Right cardiac atrium (tissue), 5 donors: ENCODE data around the gene PGLYRP4. TPM values are rescaled to one million over a fixed set of nuclear protein-coding genes. Genes with fewer than 3 reads are reported as not detected.

Source experiments
- ATAC-seq, 2 donors: fragments of 200-7000 bp; cut with Tn5 transposase; one replicate each; pipeline versions ENCODE4 v1.8.0 to v1.9.1; 2020; ENCODE audit warnings: moderate library complexity in 2 of 2, mild to moderate bottlenecking in 1 of 2
- DNase-seq, 3 donors: peaks; one replicate each; pipeline ENCODE4 v3.0.0-alpha.2; 2020
- H3K27ac ChIP-seq: one replicate; pipeline ENCODE4 v1.5.1; 2013; ENCODE audit warnings: mild to moderate bottlenecking, low read length, control low read depth, moderate library complexity
- H3K27me3 ChIP-seq: one replicate; pipeline ENCODE4 v1.6.1; 2013; ENCODE audit not compliant: control insufficient read depth, insufficient read depth
- H3K4me1 ChIP-seq: one replicate; pipeline ENCODE4 v1.6.1; 2013; ENCODE audit warnings: low read length; ENCODE audit not compliant: control insufficient read depth, insufficient read depth
- H3K4me3 ChIP-seq: one replicate; pipeline ENCODE4 v1.5.1; 2013; ENCODE audit warnings: low read length, control low read depth
- H3K9me3 ChIP-seq: one replicate; pipeline ENCODE4 v1.6.1; 2013; ENCODE audit warnings: low read length; ENCODE audit not compliant: control insufficient read depth
- WGBS: extraction: QIAGEN DNeasy Blood & Tissue Kit; methylation state at CpG from one replicate; pipeline ENCODE4 v1.1.7; 2013; 5-methylcytosine and 5-hydroxymethylcytosine counted together
- intact Hi-C, 4 donors: fragments of 100-400 bp; cut with DNase I; formaldehyde crosslinking; loops; one replicate each; pipeline versions ENCODE4 v1.11.0 to v1.14.0; 2022 to 2023
- long read RNA-seq, 4 donors: library from polyadenylated mRNA; unstranded; transcript quantifications; one replicate each; pipeline ENCODE4 v2.0.0, GENCODE V29; 2020 to 2021
- polyA plus RNA-seq: library from polyadenylated mRNA; stranded (reverse); fragments of 200-250 nt; gene quantifications from one replicate; pipeline ENCODE4 v1.2.3, GENCODE V29; 2013
- total RNA-seq, 4 donors: library from RNA; stranded (reverse); fragmentation: NEBNext Ultra II Directional; extraction: Animal tissue kit (Norgen Biotek cat#: 25700); gene quantifications; one replicate each; pipeline ENCODE4 v1.2.1, GENCODE V29; 2021
- donor health status: healthy with polysubstance abuse.
- donor health status: DM: no; HTN: yes; CAD: no.
- donor health status: DM: no; HTN: no; CAD: no.
- donor health status: DM: no; HTN: yes; CAD: no; lungs with severe emphysema.
- donor health status: DM: yes; HTN: yes; CAD: no.

The PGLYRP4 gene
- total RNA-seq, result not detected
- not detected for polyA plus RNA-seq
- long read RNA-seq, donor 1, result 0 reads
- long read RNA-seq, donor 2, result 0 reads
- long read RNA-seq, donor 3, result 0 reads
- long read RNA-seq, donor 4, result 0 reads

DNA sequence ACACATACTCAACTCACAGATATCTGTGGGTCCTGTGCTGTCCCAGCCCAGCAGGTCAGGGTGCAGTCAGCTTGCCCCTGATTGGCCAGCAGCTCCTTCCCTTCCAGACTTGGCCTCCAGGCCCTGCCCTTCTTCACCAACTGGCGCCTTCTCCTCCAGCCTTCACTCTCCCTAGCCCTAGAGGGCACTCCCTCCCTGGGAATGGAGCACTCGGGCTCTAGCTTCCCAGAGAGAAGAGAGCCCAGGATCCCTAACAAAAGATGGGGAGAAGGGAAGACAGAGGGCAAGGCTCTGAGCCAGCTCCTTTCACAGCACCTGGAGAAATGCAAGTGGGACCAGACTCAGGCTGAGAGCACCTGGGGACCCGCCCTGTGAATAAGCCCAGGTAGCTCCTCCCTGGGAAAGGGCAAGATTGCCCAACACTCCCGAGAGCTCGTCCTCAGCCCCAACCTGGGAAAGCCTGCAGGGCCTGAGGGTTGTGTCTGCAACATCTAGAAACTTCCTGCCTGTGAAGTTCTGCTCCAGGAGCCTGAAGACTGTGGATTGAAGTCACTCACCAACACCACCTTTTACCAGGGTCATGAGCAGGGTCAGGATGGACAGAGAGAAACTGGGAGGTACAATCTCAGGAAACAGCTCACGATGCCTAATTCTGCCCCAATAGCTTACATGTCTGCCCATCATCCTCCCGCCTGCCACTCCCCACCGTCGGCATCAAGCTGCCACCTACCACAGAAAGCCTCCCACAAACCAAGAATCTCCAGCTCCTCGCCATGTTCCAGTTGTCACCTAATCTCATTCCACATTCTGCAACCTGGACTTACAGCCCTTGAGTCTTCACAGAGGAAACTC lies at the start of gene PGLYRP4:
PGLYRP4 (minus strand) TSS at position 331 of the 852 bp plus-strand sequence. CDS start 909 bp downstream, outside the sequence.
- no peak for DNase-seq
- intact Hi-C loops, result no loop called here

GRCh38 chr1:153397924-153398651 lies 49.4 kb upstream of the PGLYRP4 start:
- H3K9me3 ChIP-seq, result no peaks in the 10 kb centered on the region
- intact Hi-C loops, result no loop called here
- DNase-seq, result no peak
- no peak for ATAC-seq
- 77% methylated on average over 6 of the region's 6 CpGs for WGBS
- no peaks in the 10 kb centered on the region for H3K27me3 ChIP-seq
- H3K4me1 ChIP-seq, result no peaks in the 10 kb centered on the region
- H3K27ac ChIP-seq, result no peak overlapping the region
- no peak overlapping the region for H3K4me3 ChIP-seq

More for the DNA sequence above, at the start of gene PGLYRP4:
- Histone ChIP-seq H3K9me3 (no peaks in the 10 kb centered on the region), H3K27me3 (no peaks in the 10 kb centered on the region), H3K27ac (no peak within 1 kb of the TSS), H3K4me1 (no peaks in the 10 kb centered on the region), H3K4me3 (no peak within 1 kb of the TSS)
- no peak for ATAC-seq
- 63% methylated on average over 10 of the region's 10 CpGs for WGBS

DNA sequence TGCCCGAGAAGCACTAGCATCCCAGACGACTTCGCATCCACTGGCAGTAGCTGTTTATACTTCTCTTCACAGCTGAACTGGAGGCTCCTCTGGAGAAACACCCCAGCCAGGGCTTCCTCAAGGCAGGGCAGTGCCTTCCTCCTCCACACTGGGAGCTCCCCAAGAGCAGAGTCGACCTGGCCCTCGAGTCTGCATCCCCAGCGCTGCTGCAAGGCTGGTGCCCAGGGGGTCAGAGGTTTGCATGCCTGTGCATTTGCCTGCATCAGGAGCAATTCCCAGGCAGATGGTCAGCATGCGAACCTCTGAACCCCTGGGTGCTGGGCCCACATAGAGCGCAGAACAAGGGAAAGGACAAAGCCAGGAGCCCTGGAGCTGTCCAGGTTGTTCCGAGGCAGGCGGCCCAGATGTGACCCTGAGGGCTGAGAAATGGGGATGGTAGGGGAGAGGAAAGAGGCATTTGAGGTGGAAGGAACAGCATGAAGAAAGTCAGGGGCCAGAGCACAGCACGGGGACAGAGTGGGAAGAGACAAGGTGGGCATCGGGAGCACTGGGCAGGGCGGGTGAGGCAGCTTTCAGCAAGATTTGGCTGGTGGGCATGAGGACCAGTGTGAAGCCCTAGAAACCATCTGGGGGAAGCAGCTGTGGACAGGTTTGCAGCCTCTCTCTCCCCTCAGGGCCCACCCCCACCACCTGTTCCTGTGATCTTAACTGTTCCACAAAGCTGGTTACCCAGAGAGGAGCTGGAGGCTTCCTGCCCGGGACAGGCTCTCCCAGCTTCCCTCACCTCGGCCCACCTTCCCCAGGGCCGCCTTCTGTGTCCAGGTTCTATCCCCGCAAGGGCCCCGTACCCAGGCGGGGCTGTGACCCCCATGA lies 48.6 kb upstream of the PGLYRP4 start:
- ATAC-seq, result no peak
- Histone ChIP-seq H3K27me3 (no peaks in the 10 kb centered on the region), H3K4me1 (no peaks in the 10 kb centered on the region), H3K27ac (no peak overlapping the region), H3K9me3 (no peaks in the 10 kb centered on the region), H3K4me3 (no peak overlapping the region)
- no peak for DNase-seq
- intact Hi-C loops, result no loop called here
- WGBS, result 78% methylated on average over 19 of the region's 19 CpGs

GRCh38 chr1:153396461-153396860 lies 47.8 kb upstream of the PGLYRP4 start:
- H3K9me3 ChIP-seq, result no peaks in the 10 kb centered on the region
- no peak overlapping the region for H3K27ac ChIP-seq
- H3K4me3 ChIP-seq, result no peak overlapping the region
- no peak for DNase-seq
- H3K4me1 ChIP-seq, result no peaks in the 10 kb centered on the region
- H3K27me3 ChIP-seq, result no peaks in the 10 kb centered on the region
- ATAC-seq, result no peak
- intact Hi-C loops, result no loop called here
- 81% methylated on average over 6 of the region's 6 CpGs for WGBS

DNA sequence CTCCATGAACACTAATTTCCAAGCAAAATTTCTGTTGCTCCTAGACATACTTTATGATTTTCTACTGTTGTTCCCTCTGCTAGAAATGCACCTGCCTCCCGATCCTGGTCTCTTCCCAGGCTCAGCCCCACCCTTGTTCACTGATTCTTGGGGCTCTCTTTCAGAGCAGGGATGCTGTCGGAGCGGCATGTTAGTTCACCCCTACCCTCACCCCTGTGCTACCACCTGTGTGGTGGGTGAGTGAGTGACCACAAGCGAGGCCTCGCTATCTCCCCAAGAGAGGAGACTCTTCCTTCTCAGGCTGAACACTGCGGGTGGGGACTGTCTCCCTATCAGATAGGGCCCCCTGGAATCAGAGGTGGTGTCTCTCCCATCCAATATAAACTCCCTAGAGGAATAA lies 47.1 kb upstream of the PGLYRP4 start:
- DNase-seq (no peak), ATAC-seq (no peak)
- Histone ChIP-seq H3K27ac (no peak overlapping the region), H3K4me1 (no peaks in the 10 kb centered on the region), H3K27me3 (no peaks in the 10 kb centered on the region), H3K9me3 (no peaks in the 10 kb centered on the region), H3K4me3 (no peak overlapping the region)
- intact Hi-C loops, result no loop called here
- WGBS, result 71% methylated on average over 6 of the region's 6 CpGs

DNA sequence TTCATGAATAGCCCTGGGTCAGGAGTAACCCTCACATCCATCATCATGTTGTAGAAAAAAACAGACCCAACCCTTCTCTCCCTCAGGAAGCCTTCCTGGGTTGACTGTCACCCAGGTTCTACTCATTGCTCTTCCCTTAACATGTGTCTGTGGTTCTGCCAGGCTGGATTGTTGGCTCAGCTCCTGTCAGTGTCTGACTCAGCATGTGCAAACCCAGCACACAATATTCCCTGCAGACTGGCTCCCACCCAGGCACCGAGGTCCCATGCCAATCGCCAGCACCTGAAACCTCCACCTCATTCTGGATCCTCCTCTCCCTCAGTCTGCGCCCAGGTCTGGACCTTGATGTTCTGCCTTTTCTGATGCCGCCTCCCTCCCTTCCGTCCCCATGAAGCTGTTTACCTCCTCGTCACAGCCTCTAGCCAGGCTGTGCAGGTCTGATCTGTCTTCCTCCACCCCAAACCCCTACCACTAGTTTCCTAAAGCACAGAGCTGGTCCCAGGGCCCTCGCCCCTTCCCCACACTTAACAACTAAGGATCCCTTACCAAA lies 46.6 kb upstream of the PGLYRP4 start:
- no peak for DNase-seq
- WGBS, result 72% methylated on average over 7 of the region's 7 CpGs
- Histone ChIP-seq H3K27ac (no peak overlapping the region), H3K9me3 (no peaks in the 10 kb centered on the region), H3K4me3 (no peak overlapping the region), H3K4me1 (no peaks in the 10 kb centered on the region), H3K27me3 (no peaks in the 10 kb centered on the region)
- intact Hi-C loops, result no loop called here
- ATAC-seq, result no peak

DNA sequence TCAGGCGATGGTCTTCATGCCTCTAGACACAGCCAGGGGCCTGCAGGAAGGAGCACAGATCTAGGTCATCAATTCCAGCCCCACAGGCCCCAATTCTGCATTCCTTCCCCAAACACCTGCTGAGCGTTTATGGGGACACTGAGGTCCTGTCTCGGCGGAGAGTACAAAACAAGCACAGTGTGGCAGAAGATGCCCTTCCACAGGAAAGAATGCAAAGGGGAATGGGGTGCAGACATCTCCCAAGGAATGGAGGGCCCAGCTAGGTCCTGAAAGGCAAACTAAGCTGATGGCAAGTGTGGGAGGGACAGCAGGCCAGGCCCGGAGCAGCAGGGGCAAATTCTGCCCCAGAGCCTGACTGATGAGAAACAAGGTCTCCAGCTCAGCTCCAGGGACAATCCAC lies 45.8 kb upstream of the PGLYRP4 start:
- H3K27me3 ChIP-seq, result no peaks in the 10 kb centered on the region
- no peaks in the 10 kb centered on the region for H3K4me1 ChIP-seq
- no peak for DNase-seq
- WGBS, result 76% methylated on average over 5 of the region's 5 CpGs
- intact Hi-C loops, result no loop called here
- H3K4me3 ChIP-seq, result no peak overlapping the region
- H3K27ac ChIP-seq, result no peak overlapping the region
- no peak for ATAC-seq
- H3K9me3 ChIP-seq, result no peaks in the 10 kb centered on the region

DNA sequence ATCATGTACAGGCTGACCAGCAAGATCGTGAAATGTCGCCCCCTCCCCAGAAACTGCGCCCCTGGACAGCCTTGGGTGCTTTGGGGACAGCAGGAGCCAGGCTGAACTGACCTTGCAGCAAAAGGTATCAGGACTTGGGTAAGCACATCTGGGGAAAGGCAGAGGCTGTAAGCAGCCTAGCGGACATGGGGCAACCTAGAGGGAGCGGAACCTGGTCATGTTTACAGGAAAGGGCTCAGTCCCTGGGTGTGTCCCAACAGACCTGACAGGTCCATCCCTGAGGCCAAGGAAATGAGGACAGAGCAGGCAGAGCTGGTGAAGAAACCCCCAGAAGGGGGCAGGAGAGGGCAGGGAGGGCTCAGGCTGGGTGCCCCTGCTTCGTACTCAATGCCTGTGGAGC lies 45.3 kb upstream of the PGLYRP4 start:
- DNase-seq (no peak), ATAC-seq (no peak)
- H3K27ac ChIP-seq, result no peak overlapping the region
- intact Hi-C loops, result no loop called here
- H3K9me3 ChIP-seq, result no peaks in the 10 kb centered on the region
- no peaks in the 10 kb centered on the region for H3K4me1 ChIP-seq
- 76% methylated on average over 6 of the region's 6 CpGs for WGBS
- no peak overlapping the region for H3K4me3 ChIP-seq
- H3K27me3 ChIP-seq, result no peaks in the 10 kb centered on the region

GRCh38 chr1:153392822-153393221 lies 44.2 kb upstream of the PGLYRP4 start:
- ATAC-seq (no peak), DNase-seq (no peak)
- 84% methylated on average over 3 of the region's 3 CpGs for WGBS
- Histone ChIP-seq H3K27me3 (no peaks in the 10 kb centered on the region), H3K27ac (no peak overlapping the region), H3K9me3 (no peaks in the 10 kb centered on the region), H3K4me1 (no peaks in the 10 kb centered on the region), H3K4me3 (no peak overlapping the region)
- intact Hi-C loops, result no loop called here

- 55% methylated on average over 3 of the region's 3 CpGs for WGBS
- no peak overlapping the region for H3K4me3 ChIP-seq
- H3K9me3 ChIP-seq, result no peaks in the 10 kb centered on the region
- no peak for DNase-seq
- intact Hi-C loops, result no loop called here
- no peak overlapping the region for H3K27ac ChIP-seq
- H3K27me3 ChIP-seq, result no peaks in the 10 kb centered on the region
- ATAC-seq, result no peak
- no peaks in the 10 kb centered on the region for H3K4me1 ChIP-seq
Observed at GRCh38 chr1:153392258-153392657, 43.6 kb upstream of the PGLYRP4 start.
